Karpas-422 (cell line): ENCODE data around the gene PHTF1. TPM values are rescaled to one million over a fixed set of nuclear protein-coding genes. Genes with fewer than 3 reads are reported as not detected.

Source experiments
- DNase-seq: peaks from one replicate; pipeline ENCODE4 v3.0.0-alpha.2; 2015
- H2AFZ ChIP-seq: fragments of 200-600 bp; sonication (generic); 2 replicates; pipeline ENCODE4 v1.6.1; 2014; ENCODE audit warnings: antibody characterized with exemption, low read length, mixed read lengths
- H3K27ac ChIP-seq: fragments of 200-600 bp; sonication (generic); 2 replicates; pipeline ENCODE4 v1.5.1; 2014; ENCODE audit warnings: mild to moderate bottlenecking, low read length, moderate library complexity
- H3K27me3 ChIP-seq: fragments of 200-600 bp; sonication (generic); 2 replicates; pipeline ENCODE4 v1.6.1; 2014; ENCODE audit warnings: low read length, mixed read lengths
- H3K36me3 ChIP-seq: fragments of 200-600 bp; sonication (generic); 2 replicates; pipeline ENCODE4 v1.6.1; 2014; ENCODE audit warnings: low read length, mixed read lengths; ENCODE audit not compliant: insufficient read depth
- H3K4me1 ChIP-seq: fragments of 200-600 bp; sonication (generic); 2 replicates; pipeline ENCODE4 v1.6.1; 2014; ENCODE audit warnings: mild to moderate bottlenecking, low read length, mixed read lengths
- H3K4me2 ChIP-seq: fragments of 200-600 bp; sonication (generic); 2 replicates; pipeline ENCODE4 v1.6.1; 2014; ENCODE audit warnings: low read length, low read depth, mild to moderate bottlenecking; ENCODE audit not compliant: poor library complexity, severe bottlenecking
- H3K4me3 ChIP-seq: fragments of 200-600 bp; sonication (generic); 2 replicates; pipeline ENCODE4 v1.5.1; 2014; ENCODE audit warnings: mild to moderate bottlenecking, antibody characterized with exemption, low read length, mixed read lengths
- H3K79me2 ChIP-seq: fragments of 200-600 bp; sonication (generic); 2 replicates; pipeline ENCODE4 v1.6.1; 2014; ENCODE audit warnings: mild to moderate bottlenecking, low read length, mixed read lengths
- H3K9ac ChIP-seq: fragments of 200-600 bp; sonication (generic); 2 replicates; pipeline ENCODE4 v1.6.0; 2014; ENCODE audit warnings: low read length
- H3K9me2 ChIP-seq: fragments of 200-600 bp; sonication (generic), shearing (Covaris generic); replicated peaks from 2 replicates; pipeline ENCODE4 v1.6.0; 2014; ENCODE audit warnings: mild to moderate bottlenecking, low read length, moderate library complexity; ENCODE audit not compliant: insufficient read depth
- H3K9me3 ChIP-seq: fragments of 300-700, 200-600 bp; sonication (generic); 2 replicates; pipeline ENCODE4 v1.6.1; 2014; ENCODE audit warnings: low read length, mixed read lengths
- H4K20me1 ChIP-seq: fragments of 200-600 bp; sonication (generic); 2 replicates; pipeline ENCODE4 v1.6.1; 2014; ENCODE audit warnings: mild to moderate bottlenecking, antibody characterized with exemption, low read length, low read depth; ENCODE audit not compliant: insufficient read depth
- total RNA-seq: library from RNA; depleted of rRNA; stranded (reverse); fragments of >200 nt; shearing (Covaris generic); gene quantifications from 2 replicates; pipeline ENCODE4 v1.2.3, GENCODE V29; 2014; ENCODE audit warnings: low replicate concordance

Gene PHTF1
- total RNA-seq, 1 experiment from 2014 or later: 53.1 TPM

DNA sequence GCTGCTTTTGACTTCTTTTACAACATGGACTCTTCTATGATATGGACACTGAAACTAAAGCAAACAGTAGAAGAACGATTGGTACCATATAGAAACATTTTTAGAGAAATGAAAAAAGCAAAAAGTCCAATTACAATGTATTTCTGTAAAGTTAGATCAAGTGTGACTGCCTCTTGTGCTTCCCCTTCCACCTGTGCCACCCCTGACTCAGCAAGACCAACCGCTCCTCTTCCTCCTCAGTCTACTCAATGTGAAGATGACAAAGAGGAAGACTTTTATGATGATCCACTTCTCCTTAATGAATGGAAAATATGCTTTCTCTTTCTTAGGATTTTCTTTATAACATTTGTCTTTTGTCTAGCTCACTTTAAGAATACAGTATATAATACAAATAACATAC is 66.9 kb downstream of the PHTF1 start:
- H3K9me2 ChIP-seq: no peaks in the 10 kb centered on the region
- no peak for DNase-seq
- peaks cover 47% of the 10 kb centered on the region for H3K36me3 ChIP-seq
- no peak overlapping the region for H2AFZ ChIP-seq
- no peak overlapping the region for H3K4me2 ChIP-seq
- no peak overlapping the region for H3K9ac ChIP-seq
- H3K27me3 ChIP-seq: no peaks in the 10 kb centered on the region
- peaks cover 13% of the 10 kb centered on the region for H3K9me3 ChIP-seq
- H4K20me1 ChIP-seq: no peaks in the 10 kb centered on the region
- H3K4me1 ChIP-seq: no peaks in the 10 kb centered on the region
- H3K27ac ChIP-seq: no peak overlapping the region
- H3K79me2 ChIP-seq: no peaks in the 10 kb centered on the region
- no peak overlapping the region for H3K4me3 ChIP-seq

DNA sequence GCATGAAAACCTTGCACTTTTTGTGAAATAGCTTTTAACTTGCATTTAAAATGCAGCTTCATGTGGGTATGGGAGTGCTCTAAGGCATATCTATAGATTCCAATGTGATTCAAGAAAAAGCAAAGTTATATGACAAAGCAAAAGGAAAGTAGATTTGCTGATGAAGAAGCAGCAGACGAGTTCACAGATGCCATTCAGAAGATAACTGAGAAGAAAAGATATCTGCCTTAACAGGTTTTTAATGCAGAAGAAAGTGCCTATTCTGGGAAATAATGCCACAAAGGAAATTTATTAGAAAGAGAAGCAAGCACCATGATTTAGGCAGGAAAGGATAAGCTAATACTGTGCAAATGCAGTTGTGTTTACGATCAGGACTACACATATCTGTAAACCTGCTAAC is 68.1 kb downstream of the PHTF1 start:
- Histone ChIP-seq H4K20me1 (no peaks in the 10 kb centered on the region), H3K4me1 (no peaks in the 10 kb centered on the region), H3K36me3 (peaks cover 35% of the 10 kb centered on the region), H3K9ac (no peak overlapping the region), H3K4me3 (no peak overlapping the region), H3K27me3 (no peaks in the 10 kb centered on the region), H3K9me3 (peaks cover 10% of the 10 kb centered on the region), H3K79me2 (no peaks in the 10 kb centered on the region), H3K27ac (no peak overlapping the region), H3K9me2 (no peaks in the 10 kb centered on the region), H3K4me2 (no peak overlapping the region), H2AFZ (no peak overlapping the region)
- no peak for DNase-seq

DNA sequence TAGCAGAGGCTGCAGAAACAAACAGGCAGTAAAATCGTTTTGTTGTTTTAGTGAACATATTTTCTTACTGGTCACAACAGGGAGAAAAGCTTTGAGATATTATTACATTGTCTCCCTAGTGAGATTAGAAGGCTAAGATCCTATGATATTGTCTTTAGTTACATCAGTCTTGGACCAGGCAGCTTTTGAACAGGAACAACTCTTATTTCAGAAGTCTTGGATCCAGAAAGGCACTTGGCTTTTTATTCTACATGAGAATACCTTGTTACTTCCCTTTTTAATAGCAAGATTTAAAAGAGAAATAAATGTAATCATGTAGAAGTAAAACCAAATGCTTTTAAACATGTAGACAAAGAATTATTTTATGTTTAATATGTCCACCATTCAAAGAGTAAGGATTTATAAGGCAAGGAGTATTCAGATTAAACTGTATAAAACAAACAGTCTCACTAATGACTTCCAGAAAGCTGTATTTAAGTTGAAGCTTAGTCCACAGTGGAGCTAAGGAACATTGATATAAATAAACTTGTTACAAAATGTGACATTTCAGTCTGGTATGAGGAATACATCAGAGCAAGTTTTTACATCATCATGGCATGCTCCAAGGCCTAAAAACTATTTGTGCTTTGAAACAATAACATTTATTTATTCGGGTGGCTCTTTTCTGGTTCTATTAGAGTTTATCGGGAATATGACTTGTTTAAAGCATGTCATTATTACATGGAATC is 72.2 kb downstream of the PHTF1 start:
- Histone ChIP-seq H3K27me3 (no peaks in the 10 kb centered on the region), H3K36me3 (peaks cover 11% of the 10 kb centered on the region; the same call in 1 of the 2 replicates), H3K4me1 (peaks cover 5% of the 10 kb centered on the region; the same call in 1 of the 2 replicates), H3K9me3 (no peaks in the 10 kb centered on the region), H3K4me2 (no peak overlapping the region), H4K20me1 (no peaks in the 10 kb centered on the region; the same call in 1 of the 2 replicates), H3K27ac (no peak overlapping the region), H3K79me2 (no peaks in the 10 kb centered on the region), H3K4me3 (no peak overlapping the region), H3K9ac (no peak overlapping the region), H3K9me2 (no peaks in the 10 kb centered on the region), H2AFZ (no peak overlapping the region)
- no peak for DNase-seq

DNA sequence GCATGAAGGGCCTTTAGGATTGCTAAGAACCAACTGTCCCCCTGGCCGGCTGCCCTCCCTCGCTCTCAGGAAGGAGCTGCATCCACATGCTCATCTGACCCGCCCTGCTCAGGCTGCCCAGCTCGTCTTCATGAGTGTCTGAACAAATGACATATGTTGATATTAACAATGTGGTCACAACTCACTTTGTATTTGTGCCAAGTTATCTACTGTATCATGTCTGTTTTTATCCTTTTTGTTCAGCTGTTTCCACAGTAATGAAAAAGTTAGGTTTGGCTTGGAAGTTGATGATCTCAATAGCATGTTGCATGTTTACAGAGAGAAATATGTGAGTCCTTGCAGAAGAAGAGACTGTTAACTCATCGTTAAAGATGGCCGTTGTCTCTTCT is 75.1 kb downstream of the PHTF1 start:
- Histone ChIP-seq H3K9ac (no peak overlapping the region), H3K79me2 (no peaks in the 10 kb centered on the region), H3K27ac (no peak overlapping the region), H3K9me3 (no peaks in the 10 kb centered on the region), H3K4me1 (peaks cover 6% of the 10 kb centered on the region; the same call in 1 of the 2 replicates), H3K9me2 (no peaks in the 10 kb centered on the region), H4K20me1 (no peaks in the 10 kb centered on the region; the same call in 1 of the 2 replicates), H3K4me3 (no peak overlapping the region), H3K27me3 (no peaks in the 10 kb centered on the region), H3K4me2 (no peak overlapping the region), H2AFZ (no peak overlapping the region), H3K36me3 (peaks cover 11% of the 10 kb centered on the region; the same call in 1 of the 2 replicates)
- DNase-seq: no peak

DNA sequence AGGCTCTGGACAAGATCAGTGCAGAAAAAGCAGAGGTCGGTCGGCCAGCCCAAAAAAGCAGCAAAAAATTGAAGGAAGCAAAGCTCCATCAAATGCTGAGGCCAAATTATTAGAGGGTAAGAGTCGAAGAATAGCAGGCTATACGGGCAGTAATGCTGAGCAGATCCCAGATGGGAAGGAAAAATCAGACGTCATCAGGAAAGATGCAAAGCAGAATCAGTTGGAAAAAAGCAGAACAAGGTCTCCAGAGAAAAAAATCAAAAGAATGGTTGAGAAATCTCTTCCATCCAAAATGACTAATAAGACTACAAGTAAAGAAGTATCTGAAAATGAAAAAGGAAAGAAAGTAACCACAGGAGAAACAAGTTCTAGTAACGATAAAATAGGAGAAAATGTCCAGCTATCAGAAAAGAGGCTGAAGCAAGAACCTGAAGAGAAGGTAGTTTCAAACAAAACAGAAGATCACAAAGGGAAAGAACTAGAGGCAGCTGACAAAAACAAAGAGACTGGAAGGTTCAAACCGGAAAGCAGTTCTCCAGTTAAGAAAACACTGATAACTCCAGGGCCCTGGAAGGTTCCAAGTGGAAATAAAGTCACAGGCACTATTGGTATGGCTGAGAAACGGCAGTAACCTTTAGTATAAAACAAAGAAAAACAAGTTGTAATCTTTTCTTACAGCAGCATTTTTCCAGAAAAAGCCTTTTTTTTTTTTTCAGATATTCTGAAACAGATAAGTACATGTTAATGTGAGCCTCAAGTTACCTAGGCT is 75.7 kb downstream of the PHTF1 start:
- Histone ChIP-seq H3K36me3 (peaks cover 11% of the 10 kb centered on the region; the same call in 1 of the 2 replicates), H3K4me1 (peaks cover 6% of the 10 kb centered on the region; the same call in 1 of the 2 replicates), H3K4me2 (no peak overlapping the region), H2AFZ (no peak overlapping the region), H3K9me2 (no peaks in the 10 kb centered on the region), H3K27me3 (no peaks in the 10 kb centered on the region), H3K27ac (no peak overlapping the region), H3K9me3 (no peaks in the 10 kb centered on the region), H3K4me3 (no peak overlapping the region), H4K20me1 (no peaks in the 10 kb centered on the region; the same call in 1 of the 2 replicates), H3K9ac (no peak overlapping the region), H3K79me2 (no peaks in the 10 kb centered on the region)
- DNase-seq: no peak

DNA sequence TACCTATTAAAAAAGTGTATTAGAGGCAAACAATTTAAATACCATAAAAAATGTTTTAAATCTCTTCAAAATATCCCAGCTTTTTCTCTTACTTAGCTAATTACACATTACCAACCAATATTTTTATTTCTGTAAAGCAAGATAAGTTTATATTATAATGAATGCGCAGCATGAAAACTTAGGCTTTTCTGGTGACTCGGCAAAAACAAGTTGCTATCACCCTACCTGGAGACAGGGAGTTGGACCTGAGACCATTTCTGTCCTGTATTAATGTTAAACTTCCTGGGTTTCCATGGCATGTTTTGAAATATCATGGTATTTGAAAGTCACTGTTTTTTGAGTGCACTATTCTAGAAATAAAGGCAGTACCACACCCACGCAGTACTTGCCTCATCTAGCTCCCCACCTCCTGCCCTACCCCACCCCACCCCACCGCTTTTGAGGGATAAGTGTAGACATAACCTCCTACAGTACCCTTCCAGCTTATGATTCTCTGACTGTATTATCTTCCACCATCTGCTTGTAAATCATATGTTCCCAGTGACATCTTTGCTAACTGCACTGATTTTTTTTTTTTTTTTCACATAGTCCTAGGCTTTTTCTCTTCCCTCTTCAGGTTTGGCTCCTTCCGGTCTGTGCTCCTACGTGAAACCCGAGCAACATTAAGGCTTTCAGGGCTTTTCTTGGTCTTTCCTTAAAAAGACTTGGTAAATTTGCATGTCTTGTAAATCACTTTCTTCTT is 77.5 kb downstream of the PHTF1 start:
- Histone ChIP-seq H3K9ac (no peak overlapping the region), H4K20me1 (no peaks in the 10 kb centered on the region; the same call in 1 of the 2 replicates), H3K27me3 (no peaks in the 10 kb centered on the region), H2AFZ (no peak overlapping the region), H3K4me2 (no peak overlapping the region), H3K36me3 (peaks cover 11% of the 10 kb centered on the region; the same call in 1 of the 2 replicates), H3K79me2 (no peaks in the 10 kb centered on the region), H3K4me3 (no peak overlapping the region), H3K9me3 (no peaks in the 10 kb centered on the region), H3K27ac (no peak overlapping the region), H3K9me2 (no peaks in the 10 kb centered on the region), H3K4me1 (peaks cover 6% of the 10 kb centered on the region; the same call in 1 of the 2 replicates)
- DNase-seq: no peak

DNA sequence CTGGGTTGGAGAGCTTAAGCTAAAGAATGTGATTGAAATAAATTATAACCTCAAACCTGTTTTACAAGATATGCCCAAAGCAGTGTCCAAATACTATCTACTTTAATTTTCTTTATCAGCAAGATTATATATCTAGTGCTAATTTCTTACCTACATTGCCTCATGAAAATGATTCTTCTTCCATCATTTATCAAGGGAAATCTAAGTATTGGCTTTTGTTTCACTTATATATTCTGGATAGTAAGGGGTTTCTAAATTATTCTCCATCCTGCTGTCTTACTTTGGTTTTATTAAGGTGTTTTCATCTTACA is 81.2 kb downstream of the PHTF1 start:
- Histone ChIP-seq H3K27ac (no peak overlapping the region), H2AFZ (no peak overlapping the region), H3K4me1 (peaks cover 6% of the 10 kb centered on the region; the same call in 1 of the 2 replicates), H3K4me3 (no peak overlapping the region), H4K20me1 (no peaks in the 10 kb centered on the region), H3K27me3 (no peaks in the 10 kb centered on the region), H3K79me2 (no peaks in the 10 kb centered on the region), H3K9ac (no peak overlapping the region), H3K4me2 (no peak overlapping the region), H3K36me3 (no peaks in the 10 kb centered on the region), H3K9me3 (no peaks in the 10 kb centered on the region), H3K9me2 (no peaks in the 10 kb centered on the region)
- no peak for DNase-seq
